ENCODE results near the gene AS3MT.
"Not testable (repeated sequence)": the region's sequence is repeated elsewhere in the genome, so short reads cannot be mapped to it uniquely, and the experiment has no call there.

- TF ChIP-seq CTCF (IDR thresholded peaks at IDR 0.05; ENCODE audit: insufficient read depth, low read length, poor library complexity, severe bottlenecking); EZH2phosphoT487 (conservative IDR thresholded peaks at IDR 0.05; ENCODE audit: low read length): not testable (repeated sequence)
Measured at GRCh38 chr10:102843139-102843538, 26.1 kb upstream of the AS3MT start.

Measured in SU-DHL-6 (cell line).